ENCODE results near the gene RND3.

RND3 gene

DNA sequence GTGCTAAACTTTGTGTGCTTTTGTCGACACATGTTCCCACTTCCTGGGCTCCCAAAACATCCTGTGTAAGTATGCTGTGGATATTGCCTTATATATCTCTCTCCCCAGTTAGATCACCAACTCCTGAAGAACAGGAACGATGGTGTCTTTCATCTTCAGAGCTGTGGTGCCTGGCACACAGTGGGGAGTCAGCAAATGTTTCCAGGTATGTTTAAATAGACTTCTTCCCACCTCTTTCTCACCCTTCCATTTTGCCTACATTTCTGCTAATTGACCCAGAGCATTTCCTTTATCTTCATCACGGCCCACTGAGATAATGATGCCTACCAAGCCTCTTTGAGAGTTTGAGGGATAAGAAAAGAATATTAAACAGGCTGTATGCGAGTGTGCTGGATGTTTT is 60.7 kb downstream of the RND3 start:
- TF ChIP-seq, protein P1, sequence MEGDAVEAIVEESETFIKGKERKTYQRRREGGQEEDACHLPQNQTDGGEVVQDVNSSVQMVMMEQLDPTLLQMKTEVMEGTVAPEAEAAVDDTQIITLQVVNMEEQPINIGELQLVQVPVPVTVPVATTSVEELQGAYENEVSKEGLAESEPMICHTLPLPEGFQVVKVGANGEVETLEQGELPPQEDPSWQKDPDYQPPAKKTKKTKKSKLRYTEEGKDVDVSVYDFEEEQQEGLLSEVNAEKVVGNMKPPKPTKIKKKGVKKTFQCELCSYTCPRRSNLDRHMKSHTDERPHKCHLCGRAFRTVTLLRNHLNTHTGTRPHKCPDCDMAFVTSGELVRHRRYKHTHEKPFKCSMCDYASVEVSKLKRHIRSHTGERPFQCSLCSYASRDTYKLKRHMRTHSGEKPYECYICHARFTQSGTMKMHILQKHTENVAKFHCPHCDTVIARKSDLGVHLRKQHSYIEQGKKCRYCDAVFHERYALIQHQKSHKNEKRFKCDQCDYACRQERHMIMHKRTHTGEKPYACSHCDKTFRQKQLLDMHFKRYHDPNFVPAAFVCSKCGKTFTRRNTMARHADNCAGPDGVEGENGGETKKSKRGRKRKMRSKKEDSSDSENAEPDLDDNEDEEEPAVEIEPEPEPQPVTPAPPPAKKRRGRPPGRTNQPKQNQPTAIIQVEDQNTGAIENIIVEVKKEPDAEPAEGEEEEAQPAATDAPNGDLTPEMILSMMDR (IDR thresholded peaks at IDR 0.05; ENCODE audit: control insufficient read depth, insufficient read depth, low read depth, low read length, missing control alignments) = no peak
- DNase-seq (ENCODE audit: low read depth) = no peak

DNA sequence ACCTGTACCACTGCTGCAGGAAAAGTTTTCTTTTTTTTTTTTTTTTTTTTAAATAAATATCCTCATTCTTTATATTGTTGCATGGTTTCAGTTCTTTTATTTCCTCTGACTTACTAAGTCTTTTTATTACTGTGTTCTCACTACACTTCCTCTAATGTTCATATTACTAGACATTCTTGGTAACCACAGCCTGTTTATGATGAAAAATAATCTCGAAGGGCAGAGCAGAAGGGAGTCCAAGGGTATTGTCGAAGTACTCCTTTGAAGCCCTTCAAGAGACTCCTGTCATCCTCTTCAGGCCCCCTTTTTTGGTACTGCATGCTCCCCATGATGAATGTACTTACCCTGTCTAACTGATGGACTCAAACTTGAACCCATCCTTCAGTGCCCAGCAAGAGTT is 61.2 kb downstream of the RND3 start:
- no peak overlapping the region for H3K4me3 ChIP-seq (ENCODE audit: control insufficient read depth, low read depth, low read length)
- TF ChIP-seq, protein P1 (IDR thresholded peaks at IDR 0.05; ENCODE audit: control insufficient read depth, insufficient read depth, low read depth, low read length, missing control alignments) = no peak
- DNase-seq (ENCODE audit: low read depth) = no peak

More for the DNA sequence above, 60.7 kb downstream of the RND3 start:
- no peak overlapping the region for H3K4me3 ChIP-seq (ENCODE audit: control insufficient read depth, low read depth, low read length)

DNA sequence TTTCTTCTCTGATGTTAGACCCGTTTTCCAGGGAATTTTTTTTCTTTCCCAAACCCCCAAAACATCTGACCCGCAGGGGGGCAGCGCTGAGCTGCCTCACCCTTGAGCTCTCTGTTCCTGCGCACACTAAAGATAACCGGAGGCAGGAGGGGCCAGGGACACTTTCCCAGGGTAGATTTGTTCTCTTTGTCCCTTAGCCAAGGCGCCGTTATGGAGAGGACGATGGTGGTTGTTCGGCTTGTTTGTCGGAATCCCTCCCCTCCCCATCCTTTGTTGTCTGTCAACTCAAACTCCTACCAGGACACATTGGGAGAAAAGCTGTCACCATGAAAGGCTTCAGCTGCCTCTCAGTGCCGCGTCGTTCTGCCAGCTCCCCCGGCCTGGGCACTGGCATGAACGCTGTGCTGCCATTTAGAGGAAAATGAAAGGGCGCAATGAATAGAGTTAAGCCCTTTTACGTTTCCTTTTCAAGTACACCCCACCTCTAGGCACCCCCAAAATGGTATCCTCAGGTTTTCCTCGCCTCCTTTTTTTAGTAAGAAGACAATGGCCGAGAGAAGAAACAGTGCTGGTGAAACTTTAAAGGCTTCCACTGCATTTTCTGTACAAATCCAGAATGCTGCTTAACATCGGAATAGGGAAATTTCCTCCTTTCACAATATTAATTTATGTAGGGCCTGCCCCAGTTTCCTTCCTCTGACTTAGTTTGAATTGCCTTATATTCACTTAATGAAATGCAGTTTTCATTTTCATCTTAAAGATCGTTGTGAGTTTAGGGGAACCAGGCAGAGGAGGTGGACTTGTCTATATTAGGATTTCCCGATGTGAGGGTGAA is 62.1 kb downstream of the RND3 start:
- H3K4me3 ChIP-seq (ENCODE audit: control insufficient read depth, low read depth, low read length) = no peak overlapping the region
- no peak for DNase-seq (ENCODE audit: low read depth)
- TF ChIP-seq, protein P1 (IDR thresholded peaks at IDR 0.05; ENCODE audit: control insufficient read depth, insufficient read depth, low read depth, low read length, missing control alignments) = no peak

DNA sequence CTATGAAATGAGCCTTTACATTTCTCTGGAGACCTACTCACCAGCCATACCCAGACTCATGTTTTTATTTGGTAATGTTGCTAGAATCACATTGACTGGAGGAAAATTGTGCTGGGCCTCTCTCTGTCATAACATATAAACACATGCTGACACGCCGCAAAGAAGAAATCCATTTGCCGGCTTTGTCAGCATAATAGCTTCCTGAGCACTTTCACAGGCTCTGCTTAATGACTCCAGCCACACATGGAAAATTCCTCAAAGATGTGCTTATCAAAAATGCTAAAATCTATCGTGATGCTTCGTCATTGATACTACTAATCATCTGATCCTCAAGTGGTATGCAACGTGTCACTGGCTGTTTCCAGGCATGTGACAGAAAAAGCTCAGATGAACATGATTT is 63.1 kb downstream of the RND3 start:
- TF ChIP-seq, protein P1 (IDR thresholded peaks at IDR 0.05; ENCODE audit: control insufficient read depth, insufficient read depth, low read depth, low read length, missing control alignments) = no peak
- no peak for DNase-seq (ENCODE audit: low read depth)
- no peak overlapping the region for H3K4me3 ChIP-seq (ENCODE audit: control insufficient read depth, low read depth, low read length)

DNA sequence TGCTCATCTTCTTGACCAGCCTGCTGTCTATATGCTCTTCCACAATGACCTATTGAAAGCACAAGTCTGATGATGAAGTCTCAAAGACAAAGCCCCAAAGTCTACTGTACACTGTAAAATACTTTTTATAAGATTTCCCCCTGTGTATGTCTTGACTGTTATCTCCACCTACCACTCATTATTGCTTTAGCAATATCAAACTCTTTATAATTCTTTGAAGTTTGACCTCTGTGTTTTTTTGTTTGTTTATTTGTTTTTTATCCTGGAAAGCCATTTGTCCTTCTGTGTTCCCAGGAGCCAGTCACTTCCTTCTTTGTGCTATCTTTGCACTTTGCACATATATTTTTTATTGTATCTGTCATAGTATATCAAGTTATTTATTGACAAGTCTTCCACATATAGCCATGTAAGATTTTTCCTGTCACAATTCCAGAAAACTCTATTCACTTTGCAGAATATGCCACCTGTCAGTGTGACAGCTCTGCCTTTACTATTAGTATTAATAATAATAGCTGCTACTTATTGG is 66.3 kb downstream of the RND3 start:
- TF ChIP-seq, protein P1 (IDR thresholded peaks at IDR 0.05; ENCODE audit: control insufficient read depth, insufficient read depth, low read depth, low read length, missing control alignments) = no peak
- no peak for DNase-seq (ENCODE audit: low read depth)
- no peak overlapping the region for H3K4me3 ChIP-seq (ENCODE audit: control insufficient read depth, low read depth, low read length)

DNA sequence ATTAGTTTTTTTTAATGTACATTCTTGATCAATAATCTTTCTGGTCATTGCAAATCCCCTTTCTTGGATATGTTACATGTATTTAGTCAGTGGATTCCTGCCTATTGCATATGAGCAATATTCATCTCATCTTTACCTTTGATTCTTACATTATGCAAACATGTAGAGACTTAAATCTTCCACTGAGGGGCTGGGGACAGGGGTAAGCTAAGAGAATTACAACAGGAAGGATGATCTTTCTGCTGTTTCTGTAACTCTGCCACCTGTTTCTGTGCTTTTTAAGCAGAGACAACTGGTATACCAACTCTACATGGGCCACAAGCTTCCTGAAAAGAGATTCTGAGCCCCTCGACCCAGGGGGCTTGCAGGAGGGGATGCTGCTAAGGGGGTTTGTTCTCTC is 68.6 kb downstream of the RND3 start:
- no peak overlapping the region for H3K4me3 ChIP-seq (ENCODE audit: control insufficient read depth, low read depth, low read length)
- TF ChIP-seq, protein P1 (IDR thresholded peaks at IDR 0.05; ENCODE audit: control insufficient read depth, insufficient read depth, low read depth, low read length, missing control alignments) = no peak
- DNase-seq (ENCODE audit: low read depth) = no peak

Measured in AG09309 (cell line).